ENCODE measurements around the gene ADARB2.
"Not testable (repeated sequence)": the region's sequence is repeated elsewhere in the genome, so short reads cannot be mapped to it uniquely, and the experiment has no call there.

Gene ADARB2

DNA sequence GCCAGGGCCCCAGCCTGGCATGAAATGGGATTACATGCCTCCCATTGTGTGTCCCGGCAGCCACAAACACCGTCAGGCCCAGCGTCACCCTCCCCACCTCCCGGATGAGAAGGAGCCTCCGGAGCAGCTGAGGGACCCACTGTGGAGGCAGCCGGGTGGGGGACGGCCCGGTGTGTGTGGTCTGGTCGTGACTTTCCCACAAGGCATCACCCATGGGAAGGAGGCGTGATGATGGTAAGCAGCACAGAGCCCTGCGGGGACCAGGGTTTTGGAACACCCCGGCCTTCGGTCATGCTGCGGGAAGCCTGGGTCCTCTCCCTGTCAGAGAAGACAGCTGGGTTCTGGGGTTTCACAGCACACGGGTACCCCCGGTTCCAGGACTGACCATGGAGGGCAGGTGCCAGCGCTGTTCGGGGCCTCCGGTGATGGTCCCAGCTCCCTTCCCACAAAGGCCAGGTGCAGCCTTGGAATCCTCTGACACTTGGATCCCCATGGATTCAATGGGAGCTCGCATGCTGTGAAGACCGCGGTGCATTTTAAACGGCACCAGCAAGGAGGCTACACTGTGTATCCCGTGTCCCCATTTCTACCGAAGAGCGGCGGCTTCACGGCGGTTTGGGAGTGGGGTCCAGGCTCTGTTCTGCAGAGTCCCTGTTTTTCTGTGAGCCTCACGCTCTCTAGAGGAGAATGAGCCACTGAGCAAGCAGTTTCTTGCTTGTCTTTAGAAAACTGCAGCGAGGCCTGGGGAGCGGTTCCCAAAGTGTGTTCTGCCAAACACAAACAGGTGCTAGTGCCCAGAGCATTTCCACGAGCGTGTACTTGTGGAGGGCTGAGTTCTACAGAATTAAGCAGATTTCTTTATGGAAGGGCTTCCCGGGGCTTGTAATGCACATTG is 336.0 kb downstream of the ADARB2 start:
- no peak for DNase-seq

- DNase-seq = no peak
Observed at GRCh38 chr10:1400101-1401070, 336.9 kb downstream of the ADARB2 start.

DNA sequence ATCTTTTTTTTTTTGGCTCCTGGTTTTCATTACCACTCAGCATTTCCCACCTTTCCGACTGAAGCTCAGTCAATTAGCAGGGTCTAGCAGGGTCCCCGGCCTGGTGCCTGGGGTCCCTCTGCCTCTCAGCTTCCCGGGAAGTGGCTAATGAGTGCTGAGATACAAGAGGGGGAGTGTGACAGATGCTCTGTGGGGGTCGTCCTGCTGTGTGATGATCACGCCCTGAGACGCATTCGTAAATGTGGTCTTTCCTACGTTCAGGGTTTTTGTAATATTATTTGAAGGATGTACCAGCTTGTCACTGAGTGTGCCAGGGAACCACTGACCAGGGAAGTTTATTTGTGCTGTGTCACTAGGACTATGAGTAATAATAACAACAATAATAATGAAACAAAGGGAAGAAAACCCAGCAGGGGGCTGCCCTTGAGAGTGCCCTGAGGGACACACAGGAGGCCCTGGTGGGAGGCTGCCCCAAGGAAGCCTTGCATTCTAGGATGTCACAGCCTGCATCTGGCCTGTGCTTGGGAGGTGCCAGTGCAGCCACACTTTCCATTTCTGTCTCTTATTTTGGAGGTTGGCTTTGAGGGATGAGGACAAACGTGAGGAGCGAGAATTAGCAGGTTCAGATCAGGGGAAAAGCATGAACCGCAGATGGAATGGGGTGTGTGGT is 337.8 kb downstream of the ADARB2 start:
- DNase-seq = no peak

DNA sequence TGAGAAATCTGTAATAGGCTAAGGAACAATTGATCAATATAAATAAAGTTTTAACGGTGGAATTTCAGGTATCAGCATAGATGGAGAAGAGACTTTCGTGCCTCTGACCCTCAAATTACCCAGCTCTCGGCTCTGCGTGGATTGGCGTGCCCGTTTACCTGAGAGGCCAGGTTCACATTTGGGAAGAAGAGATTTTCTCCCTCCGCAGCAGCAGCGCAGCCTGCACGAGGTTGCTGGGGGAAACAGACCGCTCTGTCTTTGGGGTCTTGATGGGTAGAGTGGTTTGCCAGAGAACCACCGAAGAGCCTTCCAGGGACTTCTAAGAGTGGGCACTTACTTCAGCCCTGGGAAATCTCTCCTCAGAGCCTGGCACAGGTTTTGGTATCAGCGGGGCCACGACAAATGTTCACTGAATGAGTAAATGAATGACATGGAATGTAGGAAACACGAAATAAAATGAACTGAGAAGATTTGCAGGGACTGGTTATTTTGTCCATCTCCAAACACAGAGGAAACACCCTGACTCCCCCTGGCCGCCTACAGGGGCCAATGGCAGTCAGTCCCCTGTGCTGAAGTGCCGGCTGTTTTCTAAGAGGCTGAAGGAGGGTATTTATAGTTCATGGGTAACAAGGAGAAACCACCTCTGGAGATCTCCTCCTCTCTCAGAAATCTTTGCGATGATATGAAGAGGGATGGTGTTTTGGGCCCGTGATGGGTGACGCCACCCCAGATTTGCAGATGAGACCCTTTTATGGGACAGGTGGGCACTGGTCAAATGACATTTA is 338.5 kb downstream of the ADARB2 start:
- no peak for DNase-seq

DNA sequence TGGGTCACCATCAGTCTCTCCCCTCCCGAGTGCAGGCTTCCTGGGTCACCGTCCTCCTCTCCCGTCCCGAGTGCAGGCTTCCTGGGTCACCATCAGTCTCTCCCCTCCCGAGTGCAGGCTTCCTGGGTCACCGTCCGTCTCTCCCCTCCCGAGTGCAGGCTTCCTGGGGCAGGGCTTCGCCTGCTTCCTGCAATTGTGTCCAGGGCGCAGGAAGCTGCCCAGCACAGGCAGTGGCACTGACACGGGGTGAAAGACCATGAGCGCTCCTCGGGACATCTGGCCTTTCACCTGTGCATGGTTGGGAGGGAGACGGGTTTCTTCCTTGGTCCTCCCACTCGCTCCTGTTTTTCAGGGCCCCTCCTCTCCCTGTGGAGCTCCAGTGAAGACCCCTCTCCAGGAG is 339.2 kb downstream of the ADARB2 start:
- DNase-seq = not testable (repeated sequence)

DNA sequence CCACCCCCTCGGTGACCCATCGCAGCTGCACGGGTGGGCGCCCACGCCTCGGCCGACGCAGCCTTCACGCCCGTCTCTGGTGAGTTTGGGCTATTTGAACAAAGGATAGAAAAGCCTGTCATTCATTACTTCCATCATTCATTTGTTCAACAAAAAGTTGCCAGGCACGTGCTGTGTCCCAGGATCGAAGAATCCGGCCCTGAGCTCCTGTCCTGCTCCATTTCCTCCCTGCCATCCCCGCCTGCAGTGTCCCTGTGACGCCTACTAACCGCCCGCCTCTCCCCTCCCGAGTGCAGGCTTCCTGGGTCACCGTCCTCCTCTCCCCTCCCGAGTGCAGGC is 341.1 kb downstream of the ADARB2 start:
- no peak for DNase-seq

- no peak for DNase-seq
Observed at GRCh38 chr10:1395481-1396296, 341.6 kb downstream of the ADARB2 start.

GRCh38 chr10:1395025-1395480 is 342.3 kb downstream of the ADARB2 start:
- no peak for DNase-seq

- no peak for DNase-seq
Observed at GRCh38 chr10:1394155-1394912, 343.0 kb downstream of the ADARB2 start.

- no peak for DNase-seq
Observed at GRCh38 chr10:1393481-1393880, 343.8 kb downstream of the ADARB2 start.

GRCh38 chr10:1392127-1392526 is 345.2 kb downstream of the ADARB2 start:
- DNase-seq = no peak

GRCh38 chr10:1390200-1390599 is 347.1 kb downstream of the ADARB2 start:
- no peak for DNase-seq

GRCh38 chr10:1384026-1384425 is 353.3 kb downstream of the ADARB2 start:
- DNase-seq = no peak

GRCh38 chr10:1382711-1383110 is 354.6 kb downstream of the ADARB2 start:
- no peak for DNase-seq

GRCh38 chr10:1381339-1381738 is 356.0 kb downstream of the ADARB2 start:
- DNase-seq = peak in 1 of 2 experiments; percentile 8

GRCh38 chr10:1380088-1380671 is 357.1 kb downstream of the ADARB2 start:
- no peak for DNase-seq

DNA sequence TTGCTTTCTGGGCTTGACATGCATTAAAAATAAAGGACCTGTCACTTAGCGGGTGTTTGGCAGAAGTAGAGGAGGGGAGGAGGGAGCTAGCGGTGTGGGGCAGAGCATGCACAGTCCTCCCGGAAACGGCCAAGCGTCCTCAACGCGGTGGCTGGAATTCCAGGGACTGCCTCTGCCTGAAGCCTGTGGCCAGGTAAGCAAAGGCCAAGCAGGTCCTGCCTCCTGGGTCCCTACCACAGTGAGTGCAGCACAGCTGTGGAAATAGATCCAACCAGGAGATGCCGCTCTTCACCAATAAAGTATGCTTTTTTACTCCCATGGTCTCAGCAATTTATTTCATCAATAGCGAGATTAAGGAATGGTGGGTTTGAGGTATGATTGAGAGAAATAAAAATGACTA is 357.7 kb downstream of the ADARB2 start:
- DNase-seq = no peak

GRCh38 chr10:1378473-1378872 is 358.9 kb downstream of the ADARB2 start:
- no peak for DNase-seq

DNA sequence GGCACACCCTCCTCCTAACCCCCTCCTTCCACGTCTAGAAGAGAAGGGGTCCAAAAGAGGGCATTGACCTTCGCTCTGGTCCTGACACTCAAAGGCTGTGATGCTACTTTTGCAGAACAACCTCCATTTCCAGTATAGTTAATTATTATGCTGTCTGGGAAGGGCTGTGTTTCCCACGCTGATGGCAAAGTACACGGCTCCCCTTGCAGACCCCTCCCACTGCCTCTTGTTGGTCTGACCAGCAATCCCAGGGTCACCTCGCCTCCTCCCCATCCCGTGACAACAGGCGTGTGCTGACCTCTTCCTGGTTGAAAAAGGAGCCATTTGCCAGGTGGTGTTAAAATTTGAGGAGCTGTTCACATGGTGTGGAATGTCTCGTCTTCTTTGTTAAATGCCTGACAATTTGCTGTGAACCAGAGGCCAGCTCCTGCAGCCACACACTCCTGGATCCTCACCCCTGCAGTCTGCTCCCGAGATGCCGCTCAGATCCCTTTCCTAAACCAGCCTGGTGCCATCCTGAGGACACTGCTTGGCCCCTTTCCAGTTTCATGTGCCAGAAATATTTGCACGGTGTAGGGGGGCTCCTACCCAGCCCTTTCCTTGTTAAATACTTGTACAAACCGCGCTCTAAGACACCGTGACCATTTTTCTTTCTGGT is 359.5 kb downstream of the ADARB2 start:
- DNase-seq = no peak

- no peak for DNase-seq
Observed at GRCh38 chr10:1377231-1377630, 360.1 kb downstream of the ADARB2 start.

Measured in NCI-H524 (cell line).